NCI-H2171 treated with DMSO at 0.1 percent for 48 hours (cell line): ENCODE data around the gene HTR3E.

ENCODE experiments used
- DNase-seq: peaks from one replicate; lab custom pipeline; 2025; lab: John Stamatoyannopoulos, UW

Gene HTR3E

DNA sequence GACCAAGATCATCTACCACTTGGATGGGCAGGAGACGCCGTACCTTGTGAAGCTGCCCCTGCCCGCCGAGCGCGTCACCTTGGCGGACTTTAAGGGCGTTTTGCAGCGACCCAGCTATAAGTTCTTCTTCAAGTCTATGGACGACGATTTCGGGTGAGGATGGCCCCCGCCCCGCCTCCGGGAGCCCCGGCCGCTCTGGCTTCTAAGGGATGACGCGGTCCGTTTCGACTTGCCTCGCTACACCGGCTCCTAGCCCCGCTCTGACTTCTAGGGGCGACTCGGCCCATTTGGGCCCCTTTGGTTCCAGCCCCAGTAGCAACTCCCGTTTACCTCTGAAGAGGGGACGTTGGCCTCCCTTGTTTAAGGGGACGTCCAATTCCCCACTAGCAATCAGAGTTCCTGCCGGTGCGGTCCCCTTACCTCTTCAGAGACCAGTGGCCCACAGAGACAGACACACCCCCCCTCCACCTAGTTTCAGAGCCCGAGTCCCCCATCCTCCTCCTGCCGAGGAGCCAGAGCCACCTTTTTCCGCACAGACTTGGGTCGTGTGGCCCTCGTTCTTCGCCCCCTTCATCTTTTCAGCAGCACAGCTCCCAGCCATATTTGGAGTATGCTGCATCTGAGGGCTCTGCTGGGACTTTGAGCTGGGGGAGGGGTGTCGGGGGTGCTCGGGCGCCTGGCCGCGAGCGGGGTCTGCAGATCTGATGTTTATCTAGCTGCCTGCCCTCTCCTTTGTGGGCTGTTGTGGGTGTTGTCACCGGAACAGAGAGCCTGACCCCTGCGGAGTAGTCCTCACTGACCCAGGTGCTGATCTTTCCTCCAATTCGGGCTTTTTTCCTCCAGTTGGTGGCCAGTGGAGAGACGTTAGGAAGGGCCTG is 59.0 kb downstream of the HTR3E start:
- peak; percentile 52 for DNase-seq

DNA sequence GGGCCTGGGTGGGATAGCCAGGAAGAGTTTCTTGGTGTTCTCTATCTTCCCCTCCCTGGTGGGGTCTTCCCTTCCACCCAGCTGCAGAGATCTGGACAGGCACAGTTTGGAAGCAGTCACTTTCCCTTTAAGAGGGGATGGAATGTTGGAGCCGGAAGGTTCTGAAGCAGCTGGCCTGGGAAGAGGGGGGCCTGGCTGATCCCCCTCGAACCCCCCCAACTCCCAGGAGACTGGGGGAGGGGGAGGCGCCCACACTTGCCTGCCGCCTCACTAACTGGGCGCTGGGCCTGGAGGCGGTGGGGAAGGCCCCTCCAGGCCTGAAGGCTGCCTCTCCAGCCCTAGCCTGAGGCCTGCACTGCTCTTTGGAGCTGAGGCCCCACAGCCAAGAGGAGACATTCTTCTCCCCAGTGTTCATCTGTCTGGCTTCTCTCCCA is 59.7 kb downstream of the HTR3E start:
- peak; percentile 75 for DNase-seq
